Fibroblast of lung (primary cell): Measurements from ENCODE around the gene PSTK. TPM values are rescaled to one million over a fixed set of nuclear protein-coding genes. Genes with fewer than 3 reads are reported as not detected.

Source experiments
- DNase-seq, 2 donors: peaks; one replicate each; pipeline versions ENCODE4 v3.0.0 to v3.0.0-alpha.2; 2010; ENCODE audit warnings: low read depth in 2 of 2
- H2AFZ ChIP-seq: 2 replicates; pipeline ENCODE4 v1.5.1; 2012; ENCODE audit warnings: low read length, control low read depth, inconsistent platforms
- H3K27ac ChIP-seq: 2 replicates; pipeline ENCODE4 v1.5.1; 2011; ENCODE audit warnings: low read length, control low read depth; ENCODE audit not compliant: insufficient read depth
- H3K27me3 ChIP-seq: 2 replicates; pipeline ENCODE4 v1.5.1; 2011; ENCODE audit warnings: mild to moderate bottlenecking, low read length; ENCODE audit not compliant: control insufficient read depth, insufficient read depth
- H3K36me3 ChIP-seq: 2 replicates; pipeline ENCODE4 v1.5.1; 2011; ENCODE audit warnings: low read length; ENCODE audit not compliant: control insufficient read depth, insufficient read depth
- H3K4me1 ChIP-seq: 2 replicates; pipeline ENCODE4 v1.5.1; 2011; ENCODE audit warnings: low read length; ENCODE audit not compliant: control insufficient read depth, insufficient read depth; ENCODE audit errors: extremely low read depth
- H3K4me2 ChIP-seq: 2 replicates; pipeline ENCODE4 v1.5.1; 2011; ENCODE audit warnings: low read length, control low read depth; ENCODE audit not compliant: insufficient read depth; ENCODE audit errors: extremely low read depth
- H3K4me3 ChIP-seq, 4 experiments: fragments of 200-600 bp in 1 of 4; sonication (generic) in 1 of 4; replicated peaks in 1 of 4; 2 replicates each; pipeline ENCODE4 v1.5.1; 2011 to 2016; ENCODE audit warnings: low read length in 4 of 4, low read depth in 3 of 4, mild to moderate bottlenecking in 3 of 4, control low read depth in 2 of 4, inconsistent platforms in 1 of 4, mixed read lengths in 1 of 4; ENCODE audit not compliant: insufficient read depth in 1 of 4; ENCODE audit errors: control extremely low read depth in 1 of 4
- H3K79me2 ChIP-seq: 2 replicates; pipeline ENCODE4 v1.5.1; 2012; ENCODE audit warnings: mild to moderate bottlenecking, low read length, inconsistent platforms; ENCODE audit not compliant: control insufficient read depth, insufficient read depth
- H3K9ac ChIP-seq: 2 replicates; pipeline ENCODE4 v1.5.1; 2011; ENCODE audit warnings: mild to moderate bottlenecking, low read length, control low read depth; ENCODE audit not compliant: insufficient read depth
- H3K9me3 ChIP-seq: 2 replicates; pipeline ENCODE4 v1.5.1; 2012; ENCODE audit warnings: low read depth, low read length; ENCODE audit not compliant: control insufficient read depth, insufficient read depth
- H4K20me1 ChIP-seq: 2 replicates; pipeline ENCODE4 v1.5.1; 2011; ENCODE audit warnings: low read length; ENCODE audit not compliant: control insufficient read depth, insufficient read depth; ENCODE audit errors: extremely low read depth
- EZH2 ChIP-seq: IDR thresholded peaks from 2 replicates; pipeline ENCODE4 v1.5.1; 2012; ENCODE audit warnings: low read length, control low read depth, mild to moderate bottlenecking; ENCODE audit errors: missing control alignments
- polyA plus RNA-seq, 2 donors: library from polyadenylated mRNA; depleted of rRNA in 1 of 2; stranded (reverse) in 1 of 2; unstranded in 1 of 2; fragments of >200 nt; gene quantifications; 2 replicates each; pipeline ENCODE4 v1.2.1, GENCODE V29; 2011 to 2012; ENCODE audit warnings: missing spikeins in 1 of 2
- total RNA-seq: library from RNA; depleted of rRNA; stranded (reverse); fragments of >200 nt; gene quantifications from 2 replicates; pipeline ENCODE4 v1.2.1, GENCODE V29; 2014
- TF ChIP-seq, protein P1 (sequence below), 2 donors: IDR thresholded peaks in 1 of 2; conservative IDR thresholded peaks in 1 of 2; 1 replicate in 1 of 2; 2 replicates in 1 of 2; pipeline ENCODE4 v1.5.1; 2011 to 2012; ENCODE audit warnings: low read length in 2 of 2, control low read depth in 1 of 2, inconsistent platforms in 1 of 2, low read depth in 1 of 2, mild to moderate bottlenecking in 1 of 2

Gene PSTK
- total and polyA plus RNA-seq, 2 donors (not counting 1 experiment from before 2014, with no cell fraction given), result 5.1 to 6.4 TPM

DNA sequence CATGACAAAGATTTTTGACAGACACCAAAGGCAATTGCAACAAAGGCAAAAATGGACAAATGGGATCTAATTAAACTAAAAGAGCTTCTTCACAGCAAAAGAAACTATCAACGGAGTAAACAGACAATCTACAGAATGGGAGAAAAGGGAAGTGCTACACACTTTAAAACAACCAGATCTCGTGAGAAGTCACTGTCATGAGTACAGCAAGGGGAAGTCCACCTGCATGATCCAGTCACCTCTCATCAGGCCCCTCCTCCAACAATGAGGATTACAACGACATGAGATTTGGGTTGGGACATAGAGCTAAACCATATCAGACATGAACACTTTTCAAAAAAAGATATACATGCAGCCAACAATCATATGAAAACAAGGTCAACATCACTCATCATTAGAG, 11.5 kb upstream of the PSTK start:
- DNase-seq, result no peak
- Histone ChIP-seq H3K27ac (no peak overlapping the region), H3K4me2 (no peak overlapping the region), H3K4me1 (no peaks in the 10 kb centered on the region), H3K79me2 (no peaks in the 10 kb centered on the region), H3K36me3 (no peaks in the 10 kb centered on the region), H3K27me3 (no peaks in the 10 kb centered on the region), H4K20me1 (no peaks in the 10 kb centered on the region), H3K9me3 (no peaks in the 10 kb centered on the region), H3K9ac (no peak overlapping the region), H3K4me3 (no peak overlapping the region), H2AFZ (no peak overlapping the region)
- TF ChIP-seq, protein P1, sequence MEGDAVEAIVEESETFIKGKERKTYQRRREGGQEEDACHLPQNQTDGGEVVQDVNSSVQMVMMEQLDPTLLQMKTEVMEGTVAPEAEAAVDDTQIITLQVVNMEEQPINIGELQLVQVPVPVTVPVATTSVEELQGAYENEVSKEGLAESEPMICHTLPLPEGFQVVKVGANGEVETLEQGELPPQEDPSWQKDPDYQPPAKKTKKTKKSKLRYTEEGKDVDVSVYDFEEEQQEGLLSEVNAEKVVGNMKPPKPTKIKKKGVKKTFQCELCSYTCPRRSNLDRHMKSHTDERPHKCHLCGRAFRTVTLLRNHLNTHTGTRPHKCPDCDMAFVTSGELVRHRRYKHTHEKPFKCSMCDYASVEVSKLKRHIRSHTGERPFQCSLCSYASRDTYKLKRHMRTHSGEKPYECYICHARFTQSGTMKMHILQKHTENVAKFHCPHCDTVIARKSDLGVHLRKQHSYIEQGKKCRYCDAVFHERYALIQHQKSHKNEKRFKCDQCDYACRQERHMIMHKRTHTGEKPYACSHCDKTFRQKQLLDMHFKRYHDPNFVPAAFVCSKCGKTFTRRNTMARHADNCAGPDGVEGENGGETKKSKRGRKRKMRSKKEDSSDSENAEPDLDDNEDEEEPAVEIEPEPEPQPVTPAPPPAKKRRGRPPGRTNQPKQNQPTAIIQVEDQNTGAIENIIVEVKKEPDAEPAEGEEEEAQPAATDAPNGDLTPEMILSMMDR (conservative IDR thresholded peaks at IDR 0.05 in 1 of 2, IDR thresholded peaks at IDR 0.05 in 1 of 2; ENCODE audit: low read depth in 1 of 2, low read length in 2 of 2), result no peak
- TF ChIP-seq EZH2, result no peak

- TF ChIP-seq EZH2, result no peak
- TF ChIP-seq, protein P1 (conservative IDR thresholded peaks at IDR 0.05 in 1 of 2, IDR thresholded peaks at IDR 0.05 in 1 of 2; ENCODE audit: low read depth in 1 of 2, low read length in 2 of 2), result no peak
- peak in 1 of 2 donors; percentile 11 for DNase-seq
Measured at GRCh38 chr10:122974023-122974422, 6.2 kb upstream of the PSTK start.

DNA sequence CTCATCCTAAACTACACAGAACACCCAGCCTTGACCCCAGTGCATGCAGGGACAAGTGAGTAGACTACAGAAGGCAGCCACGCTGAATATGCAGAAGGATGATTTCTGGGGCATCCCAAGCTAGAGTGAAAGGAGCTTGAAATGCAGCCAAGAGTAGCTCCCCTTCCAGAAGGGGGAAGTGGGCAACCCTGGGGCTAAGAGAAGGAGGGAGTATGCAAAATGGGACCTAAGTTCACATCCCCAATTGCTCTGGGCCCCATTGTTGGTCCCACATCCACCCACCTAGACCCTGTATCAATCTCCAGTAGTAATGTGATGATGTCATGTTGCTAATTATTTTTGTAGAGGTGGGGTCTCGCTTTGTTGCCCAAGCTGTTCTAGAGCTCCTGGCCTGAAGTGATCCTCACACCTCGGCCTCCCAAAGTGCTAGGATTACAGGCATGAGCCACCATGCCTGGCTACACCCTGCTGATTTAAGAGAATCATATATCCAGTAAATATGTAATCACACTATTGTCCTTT, 5.6 kb upstream of the PSTK start:
- Histone ChIP-seq H4K20me1 (no peaks in the 10 kb centered on the region), H3K9ac (no peak overlapping the region), H3K27ac (no peak overlapping the region), H3K36me3 (no peaks in the 10 kb centered on the region), H3K4me2 (no peak overlapping the region), H3K4me3 (no peak overlapping the region), H3K4me1 (no peaks in the 10 kb centered on the region), H3K27me3 (no peaks in the 10 kb centered on the region), H2AFZ (no peak overlapping the region), H3K79me2 (no peaks in the 10 kb centered on the region), H3K9me3 (no peaks in the 10 kb centered on the region)
- no peak for TF ChIP-seq EZH2
- TF ChIP-seq, protein P1 (conservative IDR thresholded peaks at IDR 0.05 in 1 of 2, IDR thresholded peaks at IDR 0.05 in 1 of 2; ENCODE audit: low read depth in 1 of 2, low read length in 2 of 2), result no peak
- no peak for DNase-seq

More at GRCh38 chr10:122974023-122974422, 6.2 kb upstream of the PSTK start:
- no peaks in the 10 kb centered on the region for H3K79me2 ChIP-seq
- H3K36me3 ChIP-seq, result no peaks in the 10 kb centered on the region
- no peaks in the 10 kb centered on the region for H3K9me3 ChIP-seq
- no peaks in the 10 kb centered on the region for H3K27me3 ChIP-seq
- no peak overlapping the region for H2AFZ ChIP-seq
- H3K9ac ChIP-seq, result no peak overlapping the region
- no peaks in the 10 kb centered on the region for H4K20me1 ChIP-seq
- H3K4me2 ChIP-seq, result no peak overlapping the region
- no peaks in the 10 kb centered on the region for H3K4me1 ChIP-seq
- no peak overlapping the region for H3K27ac ChIP-seq
- H3K4me3 ChIP-seq, result no peak overlapping the region
